ENCODE results near the gene MCM8.
"Not testable (repeated sequence)": the region's sequence is repeated elsewhere in the genome, so short reads cannot be mapped to it uniquely, and the experiment has no call there.

The MCM8 gene

DNA sequence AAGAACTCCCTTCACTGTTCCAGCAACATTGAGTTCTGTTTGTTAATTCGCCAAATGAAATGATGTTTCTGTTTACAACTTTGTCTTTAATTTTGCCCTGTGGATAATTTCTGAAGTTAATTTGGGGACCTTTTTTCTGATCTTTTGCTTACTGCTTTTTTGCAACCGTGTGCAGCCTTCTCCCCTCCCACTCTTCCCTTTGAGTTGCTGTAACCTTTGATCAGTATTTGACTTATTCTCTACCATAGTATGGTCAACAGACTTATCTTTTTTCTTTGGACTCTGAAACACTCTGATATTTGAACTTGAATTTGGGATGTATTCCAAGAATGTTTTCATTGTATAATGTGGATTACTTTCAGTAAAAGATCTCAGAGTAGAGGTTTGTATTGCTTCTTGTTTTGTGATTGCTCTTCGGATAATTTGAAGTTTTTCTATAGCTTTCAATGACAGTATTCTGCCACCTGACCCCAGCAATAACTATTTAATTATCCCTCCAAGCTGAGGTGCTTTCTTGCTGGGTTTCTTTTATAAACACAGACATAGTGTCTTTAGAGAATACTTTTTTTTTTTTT is 57.2 kb downstream of the MCM8 start:
- H3K4me1 Mint-ChIP-seq, result peaks cover 36% of the 10 kb centered on the region
- peaks cover 27% of the 10 kb centered on the region for H3K36me3 Mint-ChIP-seq
- H3K9me3 Mint-ChIP-seq, result no peaks in the 10 kb centered on the region
- peak overlapping the region; percentile 38 for H3K4me3 Mint-ChIP-seq
- H3K27me3 Mint-ChIP-seq, result no peaks in the 10 kb centered on the region
- no peak overlapping the region for H3K27ac Mint-ChIP-seq
- no peak for ATAC-seq

DNA sequence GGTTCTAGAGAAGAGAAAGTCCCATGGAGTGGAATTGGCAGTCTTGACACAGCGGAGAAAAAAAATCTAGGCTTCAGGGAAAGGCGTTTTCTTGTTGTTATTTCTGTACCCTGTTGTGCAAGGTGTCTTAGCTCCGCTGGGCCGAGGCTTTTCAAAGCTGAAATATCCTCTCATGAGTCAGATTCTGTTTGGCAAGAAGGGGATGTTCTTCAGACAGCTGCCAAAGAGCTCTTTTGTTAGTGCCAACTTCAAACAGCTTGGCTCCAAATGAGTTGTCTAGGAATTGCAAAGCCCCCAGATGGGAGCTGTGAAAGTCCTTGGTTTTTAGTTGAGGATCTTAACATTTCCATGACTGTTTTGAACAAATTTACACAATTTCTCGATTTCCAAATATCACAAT is 57.8 kb downstream of the MCM8 start:
- Mint-ChIP-seq H3K9me3 (no peaks in the 10 kb centered on the region), H3K4me3 (no peak overlapping the region), H3K4me1 (peaks cover 41% of the 10 kb centered on the region), H3K36me3 (peaks cover 33% of the 10 kb centered on the region), H3K27me3 (no peaks in the 10 kb centered on the region), H3K27ac (no peak overlapping the region)
- no peak for ATAC-seq

DNA sequence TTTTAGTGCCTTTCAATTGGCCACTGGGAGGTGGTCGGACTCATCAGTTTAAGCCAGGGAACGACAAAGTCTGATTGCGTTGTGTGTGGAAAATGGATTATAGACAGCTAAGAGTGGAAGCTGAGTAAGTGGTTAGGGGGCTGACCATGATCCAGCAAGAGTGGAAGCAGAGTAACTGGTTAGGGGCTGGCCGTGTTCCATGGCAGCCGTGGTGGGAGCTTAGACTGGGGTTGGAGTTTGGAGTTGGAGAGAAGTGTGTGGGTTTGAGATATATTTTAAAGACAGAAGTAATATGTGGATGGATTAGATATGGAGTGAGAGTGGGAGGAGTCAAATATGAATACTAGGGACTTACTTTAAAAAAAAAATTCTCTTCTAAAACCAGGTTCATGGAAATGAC is 61.7 kb downstream of the MCM8 start:
- Mint-ChIP-seq H3K27me3 (no peaks in the 10 kb centered on the region), H3K9me3 (no peaks in the 10 kb centered on the region), H3K4me1 (peaks cover 41% of the 10 kb centered on the region), H3K27ac (no peak overlapping the region), H3K4me3 (no peak overlapping the region), H3K36me3 (peaks cover 54% of the 10 kb centered on the region)
- ATAC-seq, result no peak

DNA sequence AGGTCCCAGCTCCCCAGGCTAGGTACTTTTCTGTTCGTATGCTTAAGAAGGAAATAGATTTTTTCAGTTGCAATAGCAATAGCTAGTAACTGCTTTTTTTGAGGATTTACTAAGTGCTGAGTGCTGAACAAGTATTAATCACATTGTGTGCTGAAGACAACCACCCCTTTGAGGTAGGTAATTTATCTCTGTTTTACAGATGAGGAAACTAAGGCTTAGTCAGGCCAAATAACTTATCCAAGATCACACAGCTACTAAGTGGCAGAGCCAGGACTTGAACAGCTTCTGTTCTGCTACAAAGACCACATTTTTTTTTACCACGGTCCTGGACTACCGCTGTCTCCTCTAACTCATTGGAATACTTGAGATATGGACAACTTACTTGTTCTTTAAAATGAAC is 63.6 kb downstream of the MCM8 start:
- H3K4me3 Mint-ChIP-seq, result no peak overlapping the region
- peaks cover 67% of the 10 kb centered on the region for H3K36me3 Mint-ChIP-seq
- H3K27me3 Mint-ChIP-seq, result no peaks in the 10 kb centered on the region
- no peak for ATAC-seq
- H3K9me3 Mint-ChIP-seq, result no peaks in the 10 kb centered on the region
- no peak overlapping the region for H3K27ac Mint-ChIP-seq
- peaks cover 32% of the 10 kb centered on the region for H3K4me1 Mint-ChIP-seq

DNA sequence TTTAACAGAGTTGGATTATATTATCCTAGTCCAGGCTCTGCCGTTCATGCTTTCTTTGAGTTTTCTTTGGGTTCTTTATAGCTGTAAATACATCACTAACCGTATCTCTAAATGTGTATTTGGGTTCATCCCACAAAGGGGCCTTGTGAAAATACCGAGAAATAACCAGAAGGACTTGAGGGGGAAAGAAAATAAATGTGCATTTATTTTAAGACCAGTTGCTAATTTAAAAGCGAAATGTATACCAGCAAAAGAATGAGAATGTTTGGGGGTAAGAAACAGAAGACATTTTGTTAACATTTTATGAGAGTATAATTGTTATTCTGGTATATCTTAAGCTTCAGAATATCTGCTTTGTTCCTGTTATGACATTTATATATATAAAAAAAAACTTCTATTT is 64.5 kb downstream of the MCM8 start:
- Mint-ChIP-seq H3K4me1 (peaks cover 34% of the 10 kb centered on the region), H3K27ac (no peak overlapping the region), H3K9me3 (no peaks in the 10 kb centered on the region), H3K27me3 (no peaks in the 10 kb centered on the region), H3K4me3 (no peak overlapping the region), H3K36me3 (peaks cover 64% of the 10 kb centered on the region)
- ATAC-seq, result no peak

DNA sequence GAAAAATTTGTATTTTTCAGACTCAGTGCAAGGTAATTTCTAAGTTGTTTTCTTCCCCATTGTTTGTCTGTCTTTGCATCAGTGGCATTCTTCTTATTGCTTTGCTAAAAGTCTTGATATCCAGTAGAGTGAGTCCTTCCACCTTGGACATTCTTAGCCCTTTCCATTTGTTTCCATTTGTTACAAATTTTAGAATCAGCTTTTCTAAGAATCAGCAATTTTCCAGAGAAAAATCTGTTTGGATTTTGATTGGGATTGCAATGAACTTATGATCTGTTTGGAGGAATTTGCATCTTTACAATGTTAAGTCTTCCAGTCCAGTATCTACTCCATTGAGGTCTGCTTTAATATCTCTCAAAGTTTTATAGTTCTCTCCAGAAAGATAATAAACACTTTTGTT is 67.0 kb downstream of the MCM8 start:
- peaks cover 57% of the 10 kb centered on the region for H3K36me3 Mint-ChIP-seq
- H3K4me3 Mint-ChIP-seq, result no peak overlapping the region
- no peak overlapping the region for H3K27ac Mint-ChIP-seq
- peaks cover 26% of the 10 kb centered on the region for H3K4me1 Mint-ChIP-seq
- H3K27me3 Mint-ChIP-seq, result no peaks in the 10 kb centered on the region
- ATAC-seq, result no peak
- H3K9me3 Mint-ChIP-seq, result no peaks in the 10 kb centered on the region

DNA sequence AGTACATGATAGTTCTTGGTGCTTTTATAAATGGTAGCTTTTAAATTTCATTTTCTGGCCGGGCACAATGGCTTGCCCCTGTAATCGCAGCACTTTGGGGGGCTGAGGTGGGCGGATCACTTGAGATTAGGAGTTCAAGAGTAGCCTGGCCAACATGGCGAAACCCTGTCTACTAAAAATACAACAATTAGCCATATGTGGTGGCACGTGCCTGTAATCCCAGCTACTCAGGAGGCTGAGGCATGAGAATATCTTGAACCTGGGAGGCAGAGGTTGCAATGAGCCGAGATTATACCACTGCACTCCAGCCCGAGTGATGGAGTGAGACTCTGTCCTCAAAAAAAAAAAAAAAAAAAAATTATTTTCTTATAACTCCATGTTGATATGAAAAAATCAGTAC is 67.4 kb downstream of the MCM8 start:
- H3K4me3 Mint-ChIP-seq, result no peak overlapping the region
- peaks cover 22% of the 10 kb centered on the region for H3K4me1 Mint-ChIP-seq
- peaks cover 57% of the 10 kb centered on the region for H3K36me3 Mint-ChIP-seq
- H3K27me3 Mint-ChIP-seq, result no peaks in the 10 kb centered on the region
- ATAC-seq, result no peak
- H3K27ac Mint-ChIP-seq, result no peak overlapping the region
- no peaks in the 10 kb centered on the region for H3K9me3 Mint-ChIP-seq

DNA sequence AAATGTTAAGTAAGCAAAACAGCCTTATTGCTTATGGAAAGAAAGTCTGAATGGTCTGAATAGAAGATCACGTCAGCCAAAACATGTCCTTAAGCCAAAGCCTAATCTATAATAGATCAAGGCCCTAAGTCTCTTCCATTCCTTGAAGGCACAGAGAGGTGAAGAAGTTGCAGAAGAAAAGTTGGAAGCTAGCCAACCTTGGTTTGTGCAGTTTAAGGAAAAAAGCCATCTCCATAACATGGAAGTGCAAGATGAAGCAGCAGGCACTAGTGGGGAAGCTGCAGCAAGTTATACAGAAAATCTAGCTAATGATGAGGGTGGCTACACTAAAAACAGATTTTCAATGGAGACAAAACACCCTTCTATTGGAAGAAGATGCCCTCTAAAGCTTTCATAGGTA is 74.3 kb downstream of the MCM8 start:
- H3K27ac Mint-ChIP-seq, result no peak overlapping the region

DNA sequence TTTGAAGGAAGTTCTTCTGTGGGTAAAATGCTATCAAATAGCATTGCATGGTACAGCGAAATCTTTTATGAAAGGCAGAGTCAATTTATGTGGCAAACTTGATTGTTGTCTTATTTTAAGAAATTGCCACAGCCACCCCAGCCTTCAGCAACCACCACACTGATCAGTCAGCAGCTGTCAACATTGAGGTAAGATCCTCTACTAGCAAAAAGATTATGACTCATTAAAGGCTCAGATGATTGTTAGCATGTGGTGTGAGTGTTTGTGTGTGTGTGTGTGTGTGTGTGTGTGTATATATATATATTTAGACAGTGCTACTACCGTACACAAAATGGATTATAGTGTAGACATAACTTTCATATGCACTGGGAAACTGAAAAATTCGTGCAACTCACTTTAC is 75.6 kb downstream of the MCM8 start:
- H3K36me3 Mint-ChIP-seq, result peaks cover 57% of the 10 kb centered on the region
- H3K4me3 Mint-ChIP-seq, result no peak overlapping the region
- H3K9me3 Mint-ChIP-seq, result peaks cover 3% of the 10 kb centered on the region
- no peaks in the 10 kb centered on the region for H3K27me3 Mint-ChIP-seq
- H3K4me1 Mint-ChIP-seq, result no peaks in the 10 kb centered on the region
- H3K27ac Mint-ChIP-seq, result no peak overlapping the region
- no peak for ATAC-seq

More for the DNA sequence above, 74.3 kb downstream of the MCM8 start:
- H3K27me3 Mint-ChIP-seq, result no peaks in the 10 kb centered on the region
- no peak overlapping the region for H3K4me3 Mint-ChIP-seq
- H3K4me1 Mint-ChIP-seq, result no peaks in the 10 kb centered on the region
- ATAC-seq, result no peak
- H3K36me3 Mint-ChIP-seq, result peaks cover 57% of the 10 kb centered on the region
- H3K9me3 Mint-ChIP-seq, result peaks cover 3% of the 10 kb centered on the region

DNA sequence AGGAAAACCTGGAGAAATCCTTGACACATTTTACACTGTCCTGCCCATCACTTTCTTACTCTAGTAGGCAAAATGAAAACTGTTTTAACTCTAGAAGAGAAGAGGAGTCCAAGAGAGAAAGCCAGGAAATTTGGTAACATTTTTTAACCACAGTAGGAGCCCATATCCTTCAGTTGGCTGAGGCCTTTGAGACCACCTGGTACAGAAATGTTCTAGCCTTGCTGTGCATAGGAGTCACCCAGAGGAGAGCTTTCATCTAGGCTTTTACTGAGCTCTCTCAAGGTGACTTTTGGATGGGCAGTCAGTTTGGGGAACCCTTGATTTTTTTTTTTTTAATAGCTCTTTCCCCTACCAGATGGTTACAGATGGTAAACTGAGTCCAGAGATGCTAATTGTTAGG is 78.4 kb downstream of the MCM8 start:
- H3K4me3 Mint-ChIP-seq, result no peak overlapping the region
- peaks cover 3% of the 10 kb centered on the region for H3K9me3 Mint-ChIP-seq

DNA sequence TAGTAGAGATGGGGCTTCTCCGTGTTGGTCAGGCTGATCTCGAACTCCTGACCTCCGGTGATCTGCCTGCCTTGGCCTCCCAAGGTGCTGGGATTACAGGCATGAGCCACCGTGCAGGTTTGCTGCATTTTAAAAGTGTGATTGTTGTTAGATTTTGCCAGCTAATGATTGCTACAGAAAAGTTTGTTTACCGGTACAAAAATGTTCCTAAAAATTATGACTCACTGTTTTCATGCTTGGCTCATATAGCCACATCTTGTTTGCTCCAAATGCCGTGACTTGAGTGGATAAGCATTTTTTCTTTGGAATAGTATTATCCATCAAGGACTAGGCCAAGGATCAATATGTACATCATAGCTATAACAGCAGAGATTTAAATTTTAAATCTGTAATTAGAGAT is 79.1 kb downstream of the MCM8 start:
- H3K9me3 Mint-ChIP-seq, result no peaks in the 10 kb centered on the region
- H3K27ac Mint-ChIP-seq, result no peak overlapping the region
- no peaks in the 10 kb centered on the region for H3K27me3 Mint-ChIP-seq
- peaks cover 39% of the 10 kb centered on the region for H3K36me3 Mint-ChIP-seq
- H3K4me3 Mint-ChIP-seq, result no peak overlapping the region
- no peak for ATAC-seq
- H3K4me1 Mint-ChIP-seq, result peaks cover 2% of the 10 kb centered on the region

More for the DNA sequence above, 78.4 kb downstream of the MCM8 start:
- ATAC-seq, result no peak
- H3K27ac Mint-ChIP-seq, result no peak overlapping the region
- no peaks in the 10 kb centered on the region for H3K4me1 Mint-ChIP-seq
- no peaks in the 10 kb centered on the region for H3K27me3 Mint-ChIP-seq
- peaks cover 39% of the 10 kb centered on the region for H3K36me3 Mint-ChIP-seq

DNA sequence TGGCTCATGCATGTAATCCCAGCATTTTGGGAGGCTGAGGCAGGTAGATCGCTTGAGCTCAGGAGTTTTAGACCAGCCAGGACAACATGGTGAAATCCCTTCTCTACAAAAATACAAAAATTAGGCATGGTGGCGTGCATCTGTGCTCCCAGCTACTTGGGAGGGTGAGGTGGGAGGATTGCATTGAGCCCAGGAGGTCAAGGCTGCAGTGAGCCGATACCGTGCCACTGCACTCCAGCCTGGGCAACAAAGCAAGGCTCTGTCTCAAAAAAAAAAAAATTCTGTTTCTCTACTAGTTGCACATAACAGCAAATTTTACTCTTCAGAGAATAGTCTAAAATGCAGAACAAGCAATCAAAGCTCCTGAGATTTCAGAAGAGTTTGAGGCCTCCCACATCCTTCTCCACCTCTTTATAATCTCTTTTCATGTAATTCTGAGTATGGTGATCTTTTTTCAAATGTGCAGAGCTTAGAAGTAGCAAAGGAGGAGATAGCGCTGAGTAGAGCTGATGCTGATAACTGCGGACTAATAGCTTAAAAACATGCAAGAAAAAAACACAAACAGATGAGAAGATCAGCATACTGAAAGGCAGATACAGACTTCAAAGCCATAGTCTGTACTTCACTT is 80.1 kb downstream of the MCM8 start:
- Mint-ChIP-seq H3K36me3 (peaks cover 33% of the 10 kb centered on the region), H3K27ac (no peak overlapping the region), H3K4me3 (no peak overlapping the region), H3K4me1 (peaks cover 6% of the 10 kb centered on the region), H3K27me3 (no peaks in the 10 kb centered on the region), H3K9me3 (no peaks in the 10 kb centered on the region)
- no peak for ATAC-seq

DNA sequence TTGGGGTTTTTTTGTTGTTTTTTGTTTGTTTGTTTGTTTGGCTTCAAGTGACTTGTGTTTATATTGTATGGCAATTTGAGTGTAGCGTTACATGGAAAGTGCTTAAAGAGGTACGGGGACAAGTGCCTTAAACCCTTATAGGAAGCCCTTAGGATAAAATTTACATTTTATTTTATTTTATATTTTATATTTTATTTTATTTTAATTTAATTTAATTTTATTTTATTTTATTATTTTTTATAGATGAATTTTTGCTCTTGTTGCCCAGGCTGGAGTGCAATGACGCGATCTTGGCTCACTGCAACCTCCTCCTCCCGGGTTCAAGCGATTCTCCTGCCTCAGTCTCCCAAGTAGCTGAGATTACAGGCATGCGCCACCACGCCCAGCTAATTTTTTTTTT is 82.5 kb downstream of the MCM8 start:
- H3K27ac Mint-ChIP-seq, H3K4me3 Mint-ChIP-seq, H3K9me3 Mint-ChIP-seq, ATAC-seq, H3K27me3 Mint-ChIP-seq, H3K4me1 Mint-ChIP-seq: not testable (repeated sequence)
- peaks cover 42% of the 10 kb centered on the region for H3K36me3 Mint-ChIP-seq

DNA sequence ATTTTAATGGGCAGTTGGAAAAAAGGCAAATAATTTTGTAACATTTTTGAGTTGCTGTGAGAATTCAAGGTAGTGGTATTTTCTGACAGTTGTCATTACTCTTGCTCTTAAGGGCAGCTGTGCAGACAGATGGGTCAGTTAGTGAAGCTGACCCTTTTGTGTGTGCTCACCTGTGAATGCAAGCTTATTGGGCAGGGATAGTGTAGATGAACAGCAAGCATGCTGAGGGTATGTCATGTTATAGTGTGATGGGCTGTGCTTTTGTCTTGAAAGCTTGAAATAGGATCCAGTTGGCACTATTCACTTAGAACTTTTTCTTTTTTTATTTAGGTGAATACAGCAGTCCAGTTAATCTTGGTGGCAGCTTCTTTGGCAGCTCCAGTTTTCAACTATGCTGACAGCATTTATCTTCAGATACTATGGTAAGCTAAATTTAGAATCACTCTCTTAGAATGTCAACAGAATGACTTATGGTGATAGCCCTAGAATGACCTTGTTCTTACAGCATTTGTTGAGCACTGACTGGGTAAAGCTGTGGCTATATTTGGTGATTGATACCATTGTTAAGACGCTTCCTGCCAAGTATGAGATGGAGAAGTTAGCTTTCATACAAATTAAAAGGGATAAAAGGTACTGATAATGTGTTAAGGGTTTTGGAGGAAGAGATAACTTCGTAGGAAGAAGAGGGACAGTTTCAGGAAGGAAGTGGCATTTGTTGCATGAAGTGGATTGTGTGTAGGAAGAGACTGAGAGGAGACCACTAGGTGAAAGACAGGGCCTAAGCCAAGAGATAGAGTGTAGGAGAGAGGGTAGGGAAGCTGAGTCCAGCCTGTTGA is 83.9 kb downstream of the MCM8 start:
- H3K9me3 Mint-ChIP-seq, result no peaks in the 10 kb centered on the region
- peaks cover 52% of the 10 kb centered on the region for H3K36me3 Mint-ChIP-seq
- no peak overlapping the region for H3K27ac Mint-ChIP-seq
- H3K4me1 Mint-ChIP-seq, result peaks cover 6% of the 10 kb centered on the region
- no peak for ATAC-seq
- no peaks in the 10 kb centered on the region for H3K27me3 Mint-ChIP-seq
- no peak overlapping the region for H3K4me3 Mint-ChIP-seq

DNA sequence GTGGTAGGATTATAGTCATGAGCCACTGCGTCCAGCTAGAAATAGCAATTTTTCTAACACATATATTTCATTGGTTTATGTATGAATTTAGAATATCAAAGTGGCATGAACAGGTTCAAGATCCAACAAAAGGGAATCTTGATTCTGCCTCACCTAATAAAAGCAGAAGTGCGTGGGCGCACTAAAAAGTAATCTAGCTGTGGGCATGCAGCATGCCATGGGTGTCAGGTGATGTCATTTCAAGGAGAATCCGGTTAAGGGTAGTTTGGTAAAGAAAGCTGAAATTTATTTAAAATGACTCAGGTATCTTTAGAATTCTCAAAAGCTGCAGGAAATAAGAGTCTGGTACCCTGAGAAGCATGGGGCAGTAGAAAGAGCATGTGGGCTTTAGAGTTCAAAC is 85.8 kb downstream of the MCM8 start:
- H3K27me3 Mint-ChIP-seq, result no peaks in the 10 kb centered on the region
- peaks cover 6% of the 10 kb centered on the region for H3K4me1 Mint-ChIP-seq
- H3K9me3 Mint-ChIP-seq, result no peaks in the 10 kb centered on the region
- no peak overlapping the region for H3K4me3 Mint-ChIP-seq
- H3K27ac Mint-ChIP-seq, result no peak overlapping the region
- peaks cover 63% of the 10 kb centered on the region for H3K36me3 Mint-ChIP-seq
- no peak for ATAC-seq

DNA sequence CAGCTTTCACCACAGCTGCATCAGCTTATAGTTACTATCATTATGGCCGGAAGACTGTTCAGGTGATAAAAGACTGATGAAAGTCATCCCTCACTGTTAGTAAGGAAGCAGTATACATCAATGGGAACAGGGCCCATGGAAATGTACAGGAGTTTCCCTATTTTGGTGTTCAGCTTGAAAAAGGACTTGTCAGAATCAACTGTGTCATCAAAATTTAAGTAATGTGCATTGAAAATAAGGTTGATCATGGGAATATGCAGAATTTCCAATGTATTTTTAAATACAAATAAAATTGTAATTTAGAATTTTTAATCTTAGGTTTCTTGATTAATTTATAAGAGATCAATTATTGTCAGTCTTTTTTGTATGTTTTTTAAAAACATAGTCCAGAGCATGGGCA is 86.6 kb downstream of the MCM8 start:
- Mint-ChIP-seq H3K4me1 (peaks cover 6% of the 10 kb centered on the region), H3K27me3 (no peaks in the 10 kb centered on the region), H3K9me3 (no peaks in the 10 kb centered on the region), H3K4me3 (no peak overlapping the region), H3K36me3 (peaks cover 71% of the 10 kb centered on the region), H3K27ac (no peak overlapping the region)
- no peak for ATAC-seq

All from stimulated activated memory B cell treated with anti-CD40 and anti-IgM and Interleukin-4, amounts not matched to agents 10 μg/mL and 1 μg/mL and 100 μg/mL, for 72 hours (primary cell).